B cell (primary cell): ENCODE data around the gene TENM3.

Experiments
- EZH2 ChIP-seq: IDR thresholded peaks from 2 replicates; pipeline ENCODE4 v1.6.1; 2012; ENCODE audit warnings: borderline replicate concordance, low read depth, mild to moderate bottlenecking, moderate library complexity, low read length; ENCODE audit not compliant: insufficient read depth, poor library complexity, severe bottlenecking
- TF ChIP-seq, protein P1 (sequence below): fragments of 200-600 bp; IDR thresholded peaks from one replicate; pipeline ENCODE4 v1.8.0; 2022; ENCODE audit warnings: antibody characterized with exemption, mild to moderate bottlenecking

DNA sequence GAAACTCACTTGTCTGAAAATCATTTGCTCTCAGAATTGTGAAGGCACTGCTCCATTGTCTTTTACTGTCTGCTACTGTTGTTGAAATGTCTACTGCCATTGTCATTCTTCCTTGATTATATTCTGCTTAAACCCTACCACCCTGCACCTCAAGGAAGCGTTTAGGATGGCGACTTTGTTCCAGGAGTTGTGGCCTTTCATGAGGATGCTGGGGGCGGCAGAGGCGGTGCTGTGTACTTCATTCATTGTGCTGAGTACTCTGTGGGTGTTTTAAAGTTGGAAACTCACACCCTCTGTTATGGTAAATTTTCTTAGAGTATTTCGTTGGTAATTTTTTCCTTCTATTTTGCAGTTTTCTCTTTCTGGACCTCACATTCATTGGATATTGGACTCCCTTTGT, 258.9 kb downstream of the TENM3 start:
- TF ChIP-seq, protein P1, sequence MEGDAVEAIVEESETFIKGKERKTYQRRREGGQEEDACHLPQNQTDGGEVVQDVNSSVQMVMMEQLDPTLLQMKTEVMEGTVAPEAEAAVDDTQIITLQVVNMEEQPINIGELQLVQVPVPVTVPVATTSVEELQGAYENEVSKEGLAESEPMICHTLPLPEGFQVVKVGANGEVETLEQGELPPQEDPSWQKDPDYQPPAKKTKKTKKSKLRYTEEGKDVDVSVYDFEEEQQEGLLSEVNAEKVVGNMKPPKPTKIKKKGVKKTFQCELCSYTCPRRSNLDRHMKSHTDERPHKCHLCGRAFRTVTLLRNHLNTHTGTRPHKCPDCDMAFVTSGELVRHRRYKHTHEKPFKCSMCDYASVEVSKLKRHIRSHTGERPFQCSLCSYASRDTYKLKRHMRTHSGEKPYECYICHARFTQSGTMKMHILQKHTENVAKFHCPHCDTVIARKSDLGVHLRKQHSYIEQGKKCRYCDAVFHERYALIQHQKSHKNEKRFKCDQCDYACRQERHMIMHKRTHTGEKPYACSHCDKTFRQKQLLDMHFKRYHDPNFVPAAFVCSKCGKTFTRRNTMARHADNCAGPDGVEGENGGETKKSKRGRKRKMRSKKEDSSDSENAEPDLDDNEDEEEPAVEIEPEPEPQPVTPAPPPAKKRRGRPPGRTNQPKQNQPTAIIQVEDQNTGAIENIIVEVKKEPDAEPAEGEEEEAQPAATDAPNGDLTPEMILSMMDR = no peak
- no peak for TF ChIP-seq EZH2
